Adrenal gland (tissue), 12 donors: Measurements from ENCODE around the gene UGCG. TPM values are rescaled to one million over a fixed set of nuclear protein-coding genes. Genes with fewer than 3 reads are reported as not detected.

Source experiments
- DNase-seq, 7 donors: peaks; one replicate each; pipeline ENCODE4 v3.0.0-alpha.2; 2019 to 2020
- H3K27ac ChIP-seq, 5 donors: fragments of 200-600 bp; sonication (generic) in 4 of 5; 1 replicate in 3 of 5; 2 replicates in 2 of 5; pipeline versions ENCODE4 v1.5.1 to v1.8.0; 2016 to 2020; ENCODE audit warnings: mild to moderate bottlenecking in 1 of 5
- H3K27me3 ChIP-seq: fragments of 200-600 bp; 2 replicates; pipeline ENCODE4 v1.8.0; 2021
- H3K36me3 ChIP-seq, 2 donors: fragments of 200-600 bp; replicated peaks in 1 of 2; 1 replicate in 1 of 2; 2 replicates in 1 of 2; pipeline versions ENCODE4 v1.5.1 to v1.8.0; 2018 to 2022
- H3K4me1 ChIP-seq, 2 donors: fragments of 200-600 bp; replicated peaks in 1 of 2; 1 replicate in 1 of 2; 2 replicates in 1 of 2; pipeline versions ENCODE4 v1.5.1 to v1.8.0; 2018 to 2021
- H3K4me3 ChIP-seq, 4 donors: fragments of 200-600 bp; sonication (generic) in 3 of 4; one replicate each; pipeline ENCODE4 v1.5.1; 2016 to 2018
- H3K9me3 ChIP-seq, 3 donors: fragments of 200-600 bp; sonication (generic) in 1 of 3; replicated peaks in 1 of 3; 1 replicate in 2 of 3; 2 replicates in 1 of 3; pipeline versions ENCODE4 v1.5.1 to v1.8.0; 2016 to 2021
- POLR2A ChIP-seq, 2 donors: fragments of 450-650 bp; IDR thresholded peaks; one replicate each; pipeline ENCODE4 v1.6.1; 2017; ENCODE audit warnings: antibody characterized with exemption in 2 of 2, mild to moderate bottlenecking in 2 of 2, moderate library complexity in 1 of 2
- WGBS, 4 donors: extraction: QIAGEN DNeasy Blood & Tissue Kit in 2 of 4; methylation state at CpG; one replicate each; pipeline versions ENCODE4 v1.1.5 to v1.1.7; 2013 to 2017; 5-methylcytosine and 5-hydroxymethylcytosine counted together
- intact Hi-C, 2 donors: fragments of 100-400 bp; cut with DNase I; formaldehyde crosslinking; loops; one replicate each; pipeline versions ENCODE4 v1.14.1 to v1.15.0; 2022 to 2023
- polyA plus RNA-seq, 3 donors: library from polyadenylated mRNA; stranded (reverse); fragments of 200-250 nt in 2 of 3; fragments of 350-450 nt in 1 of 3; fragmentation: Illumina TruSeq in 1 of 3; extraction: RNeasy Lipid Tissue Mini Kit (QIAGEN cat#74804) in 1 of 3; gene quantifications; one replicate each; pipeline ENCODE4 v1.2.3, GENCODE V29; 2013 to 2014
- total RNA-seq, 9 donors: library from RNA; depleted of rRNA in 4 of 9; stranded (reverse); fragments of >200 nt in 4 of 9; fragments of 120-200 nt in 1 of 9; fragmentation: NEBNext Ultra II Directional in 1 of 9; extraction: Animal tissue kit (Norgen Biotek cat#: 25700) in 1 of 9; gene quantifications; one replicate each; pipeline versions ENCODE4 v1.1.0 to v1.2.4, GENCODE V29; 2013 to 2023
- TF ChIP-seq, protein P1 (sequence below), 6 experiments: fragments of 450-650 bp in 4 of 6; fragments of 200-600 bp in 2 of 6; sonication (generic) in 1 of 6; IDR thresholded peaks; 1 replicate in 5 of 6; 2 replicates in 1 of 6; pipeline versions ENCODE4 v1.5.1 to v1.8.0; 2016 to 2021; ENCODE audit warnings: antibody characterized with exemption in 6 of 6, mild to moderate bottlenecking in 2 of 6, moderate library complexity in 1 of 6
- donor health status: healthy with polysubstance abuse.
- donor health status: Bipolar disorder and iron deficiency.
- donor health status: DM: yes; HTN: yes; CAD: no.
- donor health status: DM: no; HTN: no; CAD: no.
- donor health status: DM: no; HTN: no; CAD: no.
- donor health status: DM: yes; HTN: yes; CAD: no.

UGCG gene
- total and polyA plus RNA-seq, 12 donors = 41.4 to 139 (median 84.0) TPM

DNA sequence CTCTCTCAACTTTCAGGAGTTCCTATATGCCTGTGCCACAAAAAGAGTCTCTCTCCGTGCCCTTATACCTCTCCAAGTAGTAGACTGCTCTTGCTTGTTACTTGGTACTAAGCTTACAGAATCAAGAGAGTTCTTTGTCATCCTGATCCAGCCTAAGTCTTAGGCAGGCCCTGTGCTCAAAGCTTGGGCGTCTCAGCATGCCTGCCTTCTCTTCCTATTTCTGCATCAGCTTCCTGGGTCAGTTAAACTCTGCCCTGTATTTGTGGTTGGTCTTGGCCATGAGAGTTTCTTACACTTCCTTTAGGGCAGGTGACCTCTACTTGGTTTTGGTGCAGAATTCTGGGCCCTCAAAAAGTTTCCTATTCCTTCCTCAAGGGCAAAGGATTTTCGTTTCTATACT is 33.0 kb upstream of the UGCG start:
- no peaks in the 10 kb centered on the region for H3K36me3 ChIP-seq
- intact Hi-C loops = no loop called here
- no peak overlapping the region for H3K4me3 ChIP-seq
- H3K9me3 ChIP-seq = no peaks in the 10 kb centered on the region
- TF ChIP-seq, protein P1, sequence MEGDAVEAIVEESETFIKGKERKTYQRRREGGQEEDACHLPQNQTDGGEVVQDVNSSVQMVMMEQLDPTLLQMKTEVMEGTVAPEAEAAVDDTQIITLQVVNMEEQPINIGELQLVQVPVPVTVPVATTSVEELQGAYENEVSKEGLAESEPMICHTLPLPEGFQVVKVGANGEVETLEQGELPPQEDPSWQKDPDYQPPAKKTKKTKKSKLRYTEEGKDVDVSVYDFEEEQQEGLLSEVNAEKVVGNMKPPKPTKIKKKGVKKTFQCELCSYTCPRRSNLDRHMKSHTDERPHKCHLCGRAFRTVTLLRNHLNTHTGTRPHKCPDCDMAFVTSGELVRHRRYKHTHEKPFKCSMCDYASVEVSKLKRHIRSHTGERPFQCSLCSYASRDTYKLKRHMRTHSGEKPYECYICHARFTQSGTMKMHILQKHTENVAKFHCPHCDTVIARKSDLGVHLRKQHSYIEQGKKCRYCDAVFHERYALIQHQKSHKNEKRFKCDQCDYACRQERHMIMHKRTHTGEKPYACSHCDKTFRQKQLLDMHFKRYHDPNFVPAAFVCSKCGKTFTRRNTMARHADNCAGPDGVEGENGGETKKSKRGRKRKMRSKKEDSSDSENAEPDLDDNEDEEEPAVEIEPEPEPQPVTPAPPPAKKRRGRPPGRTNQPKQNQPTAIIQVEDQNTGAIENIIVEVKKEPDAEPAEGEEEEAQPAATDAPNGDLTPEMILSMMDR (IDR thresholded peaks at IDR 0.05) = no peak
- TF ChIP-seq POLR2A (IDR thresholded peaks at IDR 0.05) = no peak
- no peaks in the 10 kb centered on the region for H3K4me1 ChIP-seq
- 82 to 89% (median 85%) methylated on average over 3 of the region's 3 CpGs for WGBS, 4 donors
- DNase-seq = no peak
- no peaks in the 10 kb centered on the region for H3K27me3 ChIP-seq
- no peak overlapping the region for H3K27ac ChIP-seq

- no peaks in the 10 kb centered on the region for H3K9me3 ChIP-seq
- whole genome bisulfite sequencing, 4 donors = 59 to 84% (median 74%) methylated on average over 5 of the region's 5 CpGs
- H3K27me3 ChIP-seq = no peaks in the 10 kb centered on the region
- no peaks in the 10 kb centered on the region for H3K36me3 ChIP-seq
- intact Hi-C loops = no loop called here
- no peak overlapping the region for H3K4me3 ChIP-seq
- no peak for DNase-seq
- H3K4me1 ChIP-seq = no peaks in the 10 kb centered on the region
- TF ChIP-seq POLR2A (IDR thresholded peaks at IDR 0.05) = no peak
- TF ChIP-seq, protein P1 (IDR thresholded peaks at IDR 0.05) = no peak
- no peak overlapping the region for H3K27ac ChIP-seq
Observed at GRCh38 chr9:111866976-111867375, 29.6 kb upstream of the UGCG start.

- 89 to 100% (median 96%) methylated on average over 6 of the region's 6 CpGs for whole genome bisulfite sequencing, 4 donors
- no peaks in the 10 kb centered on the region for H3K36me3 ChIP-seq
- no peak overlapping the region for H3K27ac ChIP-seq
- H3K4me1 ChIP-seq = no peaks in the 10 kb centered on the region
- H3K27me3 ChIP-seq = no peaks in the 10 kb centered on the region
- H3K4me3 ChIP-seq = no peak overlapping the region
- no peaks in the 10 kb centered on the region for H3K9me3 ChIP-seq
- no peak for DNase-seq
- intact Hi-C loops = no loop called here
- TF ChIP-seq, protein P1 (IDR thresholded peaks at IDR 0.05) = no peak
- TF ChIP-seq POLR2A (IDR thresholded peaks at IDR 0.05) = no peak
Observed at GRCh38 chr9:111868475-111868874, 28.1 kb upstream of the UGCG start.

GRCh38 chr9:111870774-111871498 is 25.7 kb upstream of the UGCG start:
- intact Hi-C loops = no loop called here
- TF ChIP-seq, protein P1 (IDR thresholded peaks at IDR 0.05) = no peak
- no peak for TF ChIP-seq POLR2A (IDR thresholded peaks at IDR 0.05)
- 90 to 97% (median 93%) methylated on average over 3 of the region's 3 CpGs for WGBS, 4 donors

More at GRCh38 chr9:111870774-111871498, 25.7 kb upstream of the UGCG start:
- Histone ChIP-seq H3K4me1 (no peaks in the 10 kb centered on the region), H3K4me3 (no peak overlapping the region), H3K27ac (no peak overlapping the region), H3K27me3 (no peaks in the 10 kb centered on the region), H3K9me3 (no peaks in the 10 kb centered on the region), H3K36me3 (no peaks in the 10 kb centered on the region)
- DNase-seq = no peak
